HCT116 (cell line): ENCODE measurements around the gene MAML2. TPM values are rescaled to one million over a fixed set of nuclear protein-coding genes. Genes with fewer than 3 reads are reported as not detected.

Experiments
- ATAC-seq: fragments of 200-7000 bp; cut with Tn5 transposase; 2 replicates; pipeline ENCODE4 v1.9.1; 2020; ENCODE audit warnings: mild to moderate bottlenecking, moderate library complexity
- BruUV-seq: library from RNA; stranded (reverse); fragments of 400-500 nt; replicated peaks from 2 replicates; lab custom pipeline; 2021; lab: Mats Ljungman, UMichigan
- CTCF ChIA-PET: fragments of 300-600 bp; sonication (Branson Sonifier 250); formaldehyde crosslinking; loops from one replicate; lab custom pipeline; 2021; ENCODE audit warnings: antibody characterized with exemption; lab: Charles Lee
- POLR2A ChIA-PET: fragments of 300-600, 350-600 bp; sonication (Branson Sonifier 250); formaldehyde crosslinking; loops from one replicate; lab custom pipeline; 2021; ENCODE audit warnings: antibody characterized with exemption; lab: Charles Lee
- RAD21 ChIA-PET, 2 experiments: fragments of 300-600 bp; sonication (Branson Sonifier 250); formaldehyde crosslinking; loops; one replicate each; lab custom pipeline; 2023; ENCODE audit warnings: low total read pairs in 2 of 2; ENCODE audit not compliant: uncharacterized antibody in 2 of 2, unreplicated experiment in 2 of 2, low non-redundant PET in 1 of 2; lab: Charles Lee
- DNase-seq: peaks from one replicate; pipeline ENCODE4 v3.0.0-alpha.2; 2010; ENCODE audit warnings: low read depth, low spot score
- H2AFZ ChIP-seq: fragments of 200-600 bp; shearing (Covaris generic), sonication (generic); 2 replicates; pipeline ENCODE4 v1.6.1; 2017; ENCODE audit warnings: low read depth, mixed run types, mixed read lengths, antibody characterized with exemption, low read length; ENCODE audit not compliant: poor library complexity, severe bottlenecking
- H3K27ac ChIP-seq: 2 replicates; pipeline ENCODE4 v1.5.1; 2012; ENCODE audit warnings: low read depth, low read length
- H3K27me3 ChIP-seq: fragments of 200-600 bp; sonication (generic); 2 replicates; pipeline ENCODE4 v1.6.1; 2016; ENCODE audit warnings: mixed run types, low read length, mixed read lengths; ENCODE audit not compliant: insufficient read depth
- H3K36me3 ChIP-seq, 2 experiments: fragments of 200-500 bp in 1 of 2; fragments of 200-600 bp in 1 of 2; sonication (Bioruptor generic) in 1 of 2; sonication (generic) in 1 of 2; 2 replicates each; pipeline versions ENCODE4 v1.5.1 to v1.6.1; 2014 to 2016; ENCODE audit warnings: low read length in 2 of 2, inconsistent platforms in 1 of 2, mixed read lengths in 1 of 2, mixed run types in 1 of 2; ENCODE audit not compliant: insufficient read depth in 2 of 2, control insufficient read depth in 1 of 2
- H3K4me1 ChIP-seq, 2 experiments: fragments of 200-600 bp in 1 of 2; sonication (generic) in 1 of 2; 2 replicates each; pipeline versions ENCODE4 v1.5.1 to v1.6.1; 2012 to 2017; ENCODE audit warnings: low read length in 2 of 2, inconsistent platforms in 1 of 2, mild to moderate bottlenecking in 1 of 2, mixed read lengths in 1 of 2, mixed run types in 1 of 2, moderate library complexity in 1 of 2; ENCODE audit not compliant: insufficient read depth in 2 of 2, control insufficient read depth in 1 of 2
- H3K4me2 ChIP-seq: fragments of 200-600 bp; sonication (generic); 2 replicates; pipeline ENCODE4 v1.6.1; 2017; ENCODE audit warnings: mixed run types, low read length, mixed read lengths
- H3K4me3 ChIP-seq, 2 experiments: fragments of 200-600 bp in 1 of 2; sonication (generic) in 1 of 2; replicated peaks in 1 of 2; 2 replicates each; pipeline ENCODE4 v1.5.1; 2011 to 2016; ENCODE audit warnings: low read length in 2 of 2, control low read depth in 1 of 2, low read depth in 1 of 2, mild to moderate bottlenecking in 1 of 2, mixed read lengths in 1 of 2, mixed run types in 1 of 2
- H3K79me2 ChIP-seq: fragments of 200-600 bp; sonication (generic); 2 replicates; pipeline ENCODE4 v1.6.1; 2017; ENCODE audit warnings: mild to moderate bottlenecking, mixed run types, low read length, moderate library complexity, mixed read lengths; ENCODE audit not compliant: insufficient read depth
- H3K9ac ChIP-seq: fragments of 200-600 bp; sonication (generic); 2 replicates; pipeline ENCODE4 v1.6.1; 2016; ENCODE audit warnings: low read length, mixed read lengths
- H3K9me2 ChIP-seq: fragments of 200-600 bp; sonication (generic), shearing (Covaris generic); 2 replicates; pipeline ENCODE4 v1.6.1; 2017; ENCODE audit warnings: mixed run types, mild to moderate bottlenecking, moderate library complexity; ENCODE audit not compliant: insufficient read depth
- H3K9me3 ChIP-seq, 2 experiments: fragments of 200-500 bp in 1 of 2; fragments of 200-600 bp in 1 of 2; sonication (Bioruptor generic) in 1 of 2; sonication (generic) in 1 of 2; 2 replicates each; pipeline ENCODE4 v1.6.1; 2014 to 2017; ENCODE audit warnings: low read length in 2 of 2, mixed read lengths in 2 of 2, inconsistent platforms in 1 of 2, low read depth in 1 of 2, mild to moderate bottlenecking in 1 of 2, mixed run types in 1 of 2, moderate library complexity in 1 of 2; ENCODE audit not compliant: control insufficient read depth in 1 of 2, insufficient read depth in 1 of 2
- H4K20me1 ChIP-seq: fragments of 200-600 bp; sonication (generic), shearing (Covaris generic); 2 replicates; pipeline ENCODE4 v1.6.1; 2017; ENCODE audit warnings: mixed run types, mild to moderate bottlenecking, moderate library complexity; ENCODE audit not compliant: insufficient read depth
- EGR1 ChIP-seq: IDR thresholded peaks from 2 replicates; pipeline ENCODE4 v1.6.1; 2012; ENCODE audit warnings: low read depth
- JUND ChIP-seq: IDR thresholded peaks from 2 replicates; pipeline ENCODE4 v1.6.1; 2012
- RAD21 ChIP-seq: IDR thresholded peaks from 2 replicates; pipeline ENCODE4 v1.6.1; 2012; ENCODE audit warnings: low read depth, mild to moderate bottlenecking
- intact Hi-C: fragments of 100-400 bp; cut with micrococcal nuclease; formaldehyde crosslinking; loops from 2 replicates; pipeline ENCODE4 v1.10.0; 2022
- total RNA-seq: library from RNA; stranded (reverse); gene quantifications from one replicate; pipeline ENCODE4 v1.2.1, GENCODE V29; 2021; ENCODE audit not compliant: unreplicated experiment
- TF ChIP-seq, protein P1 (sequence below), 3 experiments: fragments of 200-600 bp in 1 of 3; sonication (generic) in 1 of 3; IDR thresholded peaks in 2 of 3; conservative IDR thresholded peaks in 1 of 3; 2 replicates each; pipeline ENCODE4 v1.5.1; 2012 to 2017; ENCODE audit warnings: low read depth in 2 of 3, low read length in 2 of 3, antibody characterized with exemption in 1 of 3, borderline replicate concordance in 1 of 3, control low read depth in 1 of 3, mild to moderate bottlenecking in 1 of 3, mixed read lengths in 1 of 3, mixed run types in 1 of 3, moderate library complexity in 1 of 3; ENCODE audit not compliant: insufficient read depth in 1 of 3

Gene MAML2
- total RNA-seq, 1 experiment from 2014 or later, result 2.6 TPM

DNA sequence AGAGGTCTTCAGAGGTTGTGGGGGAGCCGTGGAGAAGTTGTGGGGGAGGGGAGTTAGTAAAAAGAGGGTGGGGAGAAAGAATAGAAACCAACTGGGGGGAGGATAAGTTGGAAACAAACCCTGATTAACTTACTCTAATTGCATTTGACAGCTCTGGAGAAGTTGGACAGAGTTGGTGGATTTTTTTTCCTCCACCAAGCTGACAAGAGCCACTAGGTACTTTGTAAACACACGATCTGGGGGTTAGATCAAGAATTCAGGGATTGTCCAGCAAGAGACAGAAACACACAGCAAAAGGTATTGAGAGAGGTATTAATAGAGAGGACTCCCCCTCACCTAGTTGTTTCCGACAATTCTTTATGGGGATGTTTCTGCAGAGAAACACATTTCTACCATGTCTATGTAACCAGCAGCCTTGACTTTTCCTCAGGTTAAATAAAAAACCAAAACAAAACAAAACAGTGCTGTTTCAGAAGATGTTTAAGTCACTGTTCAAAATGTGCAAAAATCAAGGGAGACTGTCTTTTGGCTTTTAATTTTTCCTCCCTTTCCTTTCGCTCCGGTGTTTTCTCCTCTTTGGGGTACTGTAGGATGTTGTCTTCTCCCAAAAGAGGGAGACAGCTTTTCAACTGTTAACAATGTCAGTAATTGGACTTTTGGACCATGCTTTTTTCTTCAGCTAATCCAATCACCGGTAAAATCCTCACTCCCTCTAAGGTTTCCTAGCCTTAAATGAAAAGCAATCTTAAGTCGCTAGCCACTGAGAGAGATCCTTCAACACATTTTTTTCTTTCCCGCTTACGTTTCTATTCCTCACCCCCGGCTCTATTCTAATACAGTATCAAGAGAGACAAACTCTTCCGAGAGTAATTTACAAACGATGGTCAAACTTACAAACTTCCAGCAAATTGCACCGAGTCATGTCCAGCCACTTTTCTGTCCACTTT lies 708 bp downstream of the MAML2 start:
- Histone ChIP-seq H3K4me3 (peak overlapping the region; percentile 59 to 69), H3K79me2 (no peaks in the 10 kb centered on the region), H3K9me3 (no peaks in the 10 kb centered on the region), H3K9ac (peak overlapping the region; percentile 59), H3K9me2 (no peaks in the 10 kb centered on the region), H2AFZ (peak overlapping the region; percentile 79), H4K20me1 (no peaks in the 10 kb centered on the region), H3K27ac (no peak overlapping the region), H3K27me3 (no peaks in the 10 kb centered on the region), H3K36me3 (no peaks in the 10 kb centered on the region), H3K4me1 (peaks cover 4 to 20% of the 10 kb centered on the region in 2 experiments; a peak in 3 of 4 replicates), H3K4me2 (peak overlapping the region; percentile 90)
- ChIA-PET POLR2A (interaction anchor here (0.6 to 2.1 kb wide), 12 partner anchors 13 to 493 kb away, joined by 3 to 4 read pairs (median 4); partner anchors contain the start of genes CCDC82 and JRKL), CTCF (interaction anchor here (0.6 to 4.0 kb wide), 49 partner anchors 8 to 1188 kb away, joined by 3 to 65 read pairs (median 4); partner anchors contain the start of genes CCDC82 and JRKL), RAD21 (interaction anchor here (0.5 to 1.7 kb wide), 15 partner anchors 10 to 506 kb away, joined by 3 to 10 read pairs (median 4); partner anchors contain the start of genes CCDC82 (in 1 of the 2) and JRKL (in 1 of the 2))
- intact Hi-C loops, result loop anchor here (5.0 kb wide), 1 partner anchor 100 kb away; no protein-coding TSS in a partner anchor
- TF ChIP-seq RAD21 (no peak), EGR1 (no peak)
- DNase-seq (no peak), ATAC-seq (0 out of 2 replicates have a peak, but pooled peaks have one; percentile 1)
- BruUV-seq, result TSS peak; percentile 74

DNA sequence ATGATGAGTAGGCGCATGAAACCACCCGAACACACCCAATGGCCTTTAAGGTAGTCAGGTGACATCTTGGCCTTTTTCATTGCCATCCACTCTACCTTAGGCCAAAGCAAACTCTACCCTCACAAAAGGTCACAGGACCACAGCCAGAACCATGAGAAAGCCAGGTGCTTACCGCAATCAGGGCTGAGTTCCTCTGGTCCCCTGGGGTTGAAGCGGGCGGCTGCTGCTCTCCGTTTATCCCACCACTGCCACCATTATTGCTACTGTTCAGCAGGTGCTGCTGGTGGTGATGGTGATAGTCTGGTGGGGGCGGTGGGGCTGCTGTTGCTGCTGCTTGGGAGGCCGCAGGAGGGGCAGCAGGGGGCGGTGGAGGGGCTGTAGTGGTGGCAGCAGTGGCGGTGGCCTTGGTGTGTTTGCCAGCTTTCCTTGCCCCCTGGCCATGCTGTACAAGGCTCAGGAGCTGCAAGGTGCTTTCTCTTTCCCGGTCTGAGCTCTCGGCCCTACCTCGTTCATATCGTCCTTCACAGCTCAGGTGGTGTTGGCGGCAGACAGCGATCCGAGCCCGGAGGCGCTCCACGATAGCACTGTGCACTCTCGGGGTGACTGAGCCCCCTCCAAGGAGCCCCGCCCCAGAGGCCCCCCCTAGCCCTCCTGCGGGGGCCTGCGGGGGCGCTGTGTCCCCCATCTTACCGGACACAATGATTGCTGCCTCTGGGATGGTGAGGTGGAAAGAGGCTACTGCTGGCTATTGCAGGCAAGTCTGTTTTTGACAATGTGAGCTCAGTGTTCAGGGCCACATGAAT lies 1.6 kb downstream of the MAML2 start:
- no peaks in the 10 kb centered on the region for H3K27me3 ChIP-seq
- no peak for DNase-seq
- H2AFZ ChIP-seq, result no peak overlapping the region
- H3K79me2 ChIP-seq, result no peaks in the 10 kb centered on the region
- H3K4me2 ChIP-seq, result peak overlapping the region; percentile 90; the same call in 1 of the 2 replicates
- H3K4me1 ChIP-seq, result peaks cover 4 to 20% of the 10 kb centered on the region in 2 experiments; a peak in 3 of 4 replicates
- no peak overlapping the region for H3K4me3 ChIP-seq
- intact Hi-C loops, result loop anchor here (5.0 kb wide), 1 partner anchor 99 kb away; no protein-coding TSS in a partner anchor
- H4K20me1 ChIP-seq, result no peaks in the 10 kb centered on the region
- no peaks in the 10 kb centered on the region for H3K36me3 ChIP-seq
- no peaks in the 10 kb centered on the region for H3K9me3 ChIP-seq
- no TSS peak for BruUV-seq
- POLR2A ChIA-PET, result interaction anchor here (2.1 kb wide), 1 partner anchor 186 kb away, joined by 4 read pairs; no protein-coding TSS in a partner anchor
- CTCF ChIA-PET, result interaction anchor here (0.8 to 4.0 kb wide), 4 partner anchors 9 to 286 kb away, joined by 3 to 65 read pairs (median 10); partner anchors contain the start of genes CCDC82 and JRKL
- H3K27ac ChIP-seq, result no peak overlapping the region
- H3K9me2 ChIP-seq, result no peaks in the 10 kb centered on the region
- H3K9ac ChIP-seq, result no peak overlapping the region
- RAD21 ChIA-PET, result no interaction called here
- ATAC-seq, result 0 out of 2 replicates have a peak, but pooled peaks have one; percentile 18
- TF ChIP-seq RAD21 (0 out of 2 replicates have a peak, but pooled peaks have one; percentile 2), JUND (no peak), EGR1 (no peak)
- TF ChIP-seq, protein P1, sequence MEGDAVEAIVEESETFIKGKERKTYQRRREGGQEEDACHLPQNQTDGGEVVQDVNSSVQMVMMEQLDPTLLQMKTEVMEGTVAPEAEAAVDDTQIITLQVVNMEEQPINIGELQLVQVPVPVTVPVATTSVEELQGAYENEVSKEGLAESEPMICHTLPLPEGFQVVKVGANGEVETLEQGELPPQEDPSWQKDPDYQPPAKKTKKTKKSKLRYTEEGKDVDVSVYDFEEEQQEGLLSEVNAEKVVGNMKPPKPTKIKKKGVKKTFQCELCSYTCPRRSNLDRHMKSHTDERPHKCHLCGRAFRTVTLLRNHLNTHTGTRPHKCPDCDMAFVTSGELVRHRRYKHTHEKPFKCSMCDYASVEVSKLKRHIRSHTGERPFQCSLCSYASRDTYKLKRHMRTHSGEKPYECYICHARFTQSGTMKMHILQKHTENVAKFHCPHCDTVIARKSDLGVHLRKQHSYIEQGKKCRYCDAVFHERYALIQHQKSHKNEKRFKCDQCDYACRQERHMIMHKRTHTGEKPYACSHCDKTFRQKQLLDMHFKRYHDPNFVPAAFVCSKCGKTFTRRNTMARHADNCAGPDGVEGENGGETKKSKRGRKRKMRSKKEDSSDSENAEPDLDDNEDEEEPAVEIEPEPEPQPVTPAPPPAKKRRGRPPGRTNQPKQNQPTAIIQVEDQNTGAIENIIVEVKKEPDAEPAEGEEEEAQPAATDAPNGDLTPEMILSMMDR (IDR thresholded peaks at IDR 0.05 in 2 of 3, conservative IDR thresholded peaks at IDR 0.05 in 1 of 3; ENCODE audit: borderline replicate concordance in 1 of 3, insufficient read depth in 1 of 3, low read depth in 2 of 3, low read length in 2 of 3), result peak; percentile 23 to 63 (median 37); a peak in 4 of 6 replicates
- TF ChIP-seq, all 23 proteins: peak for 2
